Nucleus accumbens (tissue), 56 donors: Measurements from ENCODE around the gene ARHGEF7.

ENCODE experiments used
- DNase-seq, 56 donors: peaks; one replicate each; lab custom pipeline; 2025; lab: John Stamatoyannopoulos, UW

Gene ARHGEF7

GRCh38 chr13:111215081-111216047 is 100.3 kb downstream of the ARHGEF7 start:
- DNase-seq = peak in 2 of 56 donors; percentile 34 to 42

DNA sequence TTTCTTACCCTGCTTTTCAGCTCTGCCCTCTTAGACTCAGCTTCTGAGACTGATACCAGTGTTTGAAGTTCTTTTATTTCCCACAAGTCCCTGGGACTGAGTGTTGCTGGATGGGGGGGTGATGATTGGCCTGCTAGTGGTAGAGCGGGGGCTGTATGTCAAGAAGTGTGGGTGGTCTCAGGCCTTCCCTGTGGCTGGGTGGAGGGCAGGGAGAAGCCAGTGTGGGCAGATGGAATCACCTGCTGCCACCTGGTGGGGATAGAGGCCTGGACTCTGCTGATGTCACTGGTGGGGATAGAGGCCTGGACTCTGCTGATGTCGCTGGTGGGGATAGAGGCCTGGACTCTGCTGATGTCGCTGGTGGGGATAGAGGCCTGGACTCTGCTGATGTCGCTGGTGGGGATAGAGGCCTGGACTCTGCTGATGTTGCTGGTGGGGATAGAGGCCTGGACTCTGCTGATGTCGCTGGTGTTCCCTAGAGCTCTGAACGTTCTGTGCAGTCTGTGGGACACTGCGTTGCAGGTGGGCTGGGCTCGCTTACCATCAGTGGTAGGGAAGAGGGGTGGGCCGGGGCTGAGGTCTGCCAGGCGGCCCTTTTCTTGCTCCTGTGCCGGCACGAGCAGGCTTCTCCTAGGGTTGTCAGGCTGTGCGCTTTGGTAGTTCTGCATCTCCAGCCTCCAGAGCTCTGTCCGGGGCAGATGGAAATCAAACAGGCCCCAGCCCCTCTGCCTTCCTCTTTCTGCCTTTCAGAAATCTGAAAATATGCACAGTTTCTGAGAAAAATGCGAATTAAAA is 101.3 kb downstream of the ARHGEF7 start:
- peak in 15 of 56 donors; percentile 21 to 62 (median 34) for DNase-seq

DNA sequence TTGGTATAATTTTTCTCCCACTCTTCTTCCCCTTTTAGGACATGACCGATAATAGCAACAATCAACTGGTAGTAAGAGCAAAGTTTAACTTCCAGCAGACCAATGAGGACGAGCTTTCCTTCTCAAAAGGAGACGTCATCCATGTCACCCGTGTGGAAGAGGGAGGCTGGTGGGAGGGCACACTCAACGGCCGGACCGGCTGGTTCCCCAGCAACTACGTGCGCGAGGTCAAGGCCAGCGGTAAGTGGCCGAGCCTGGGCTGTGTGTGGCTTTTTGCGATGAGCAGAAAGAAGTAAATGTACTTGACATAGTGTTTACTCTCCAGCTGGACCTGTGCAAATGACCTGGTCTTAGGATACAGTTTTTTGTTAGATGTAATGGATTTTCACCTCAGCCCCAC is 102.5 kb downstream of the ARHGEF7 start:
- peak in 2 of 56 donors; percentile 18 to 29 for DNase-seq

- peak in 3 of 56 donors; percentile 26 to 61 (median 59) for DNase-seq
Measured at GRCh38 chr13:111219280-111219679, 104.2 kb downstream of the ARHGEF7 start.

- DNase-seq = no peak
Measured at GRCh38 chr13:111219950-111220349, 104.8 kb downstream of the ARHGEF7 start.

- DNase-seq = no peak
Measured at GRCh38 chr13:111225166-111225565, 110.1 kb downstream of the ARHGEF7 start.

DNA sequence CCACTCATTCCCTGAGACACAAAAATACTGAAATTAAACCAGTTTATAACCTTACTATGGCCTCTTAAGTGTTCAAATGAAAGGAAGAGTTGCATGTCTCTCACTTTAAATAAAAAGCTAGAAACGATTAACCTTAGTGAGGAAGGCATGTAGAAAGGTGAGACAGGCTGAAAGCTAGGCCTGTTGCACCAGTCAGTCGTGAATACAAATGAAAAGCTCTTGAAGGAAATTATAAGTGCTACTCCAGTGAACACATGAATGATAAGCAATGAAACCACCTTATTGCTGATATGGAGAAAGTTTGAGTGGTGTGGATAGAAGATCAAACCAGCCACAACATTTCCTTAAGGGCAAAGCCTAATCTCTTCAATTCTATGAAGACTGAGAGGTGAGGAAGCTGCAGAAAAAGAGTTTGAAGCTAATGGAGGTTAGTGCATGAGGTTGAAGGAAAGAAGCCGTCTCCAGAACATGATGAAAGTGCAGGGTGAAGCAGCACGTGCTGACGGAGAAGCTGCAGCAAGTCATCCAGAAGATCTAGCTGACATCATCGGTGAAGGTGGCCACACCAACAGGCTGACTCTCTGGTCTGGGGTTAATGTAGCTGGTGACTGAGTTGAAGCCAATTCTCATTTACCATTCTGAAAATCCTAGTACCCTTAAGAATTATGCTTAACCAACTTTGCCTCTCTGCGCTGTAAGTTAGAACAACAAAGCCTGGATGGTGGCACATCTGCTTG is 110.9 kb downstream of the ARHGEF7 start:
- no peak for DNase-seq

DNA sequence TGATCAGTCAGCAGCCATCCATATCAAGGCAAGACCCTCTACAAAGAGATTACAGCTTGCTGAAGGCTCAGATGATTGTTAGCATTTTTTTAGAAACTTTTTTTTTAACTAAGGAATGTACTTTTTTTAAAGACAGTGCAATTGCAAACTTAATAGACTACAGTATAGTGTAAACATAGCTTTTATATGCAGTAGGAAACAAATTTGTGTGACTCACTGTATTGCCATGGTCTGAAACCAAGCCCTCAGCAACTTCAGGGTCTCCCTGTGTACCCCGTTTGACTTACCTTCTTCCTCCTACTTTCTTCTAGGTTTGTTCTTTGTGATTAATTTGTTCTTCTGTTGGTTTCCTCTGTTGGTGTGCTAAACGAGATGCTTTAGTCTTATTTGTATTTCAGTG is 112.3 kb downstream of the ARHGEF7 start:
- DNase-seq = no peak

DNA sequence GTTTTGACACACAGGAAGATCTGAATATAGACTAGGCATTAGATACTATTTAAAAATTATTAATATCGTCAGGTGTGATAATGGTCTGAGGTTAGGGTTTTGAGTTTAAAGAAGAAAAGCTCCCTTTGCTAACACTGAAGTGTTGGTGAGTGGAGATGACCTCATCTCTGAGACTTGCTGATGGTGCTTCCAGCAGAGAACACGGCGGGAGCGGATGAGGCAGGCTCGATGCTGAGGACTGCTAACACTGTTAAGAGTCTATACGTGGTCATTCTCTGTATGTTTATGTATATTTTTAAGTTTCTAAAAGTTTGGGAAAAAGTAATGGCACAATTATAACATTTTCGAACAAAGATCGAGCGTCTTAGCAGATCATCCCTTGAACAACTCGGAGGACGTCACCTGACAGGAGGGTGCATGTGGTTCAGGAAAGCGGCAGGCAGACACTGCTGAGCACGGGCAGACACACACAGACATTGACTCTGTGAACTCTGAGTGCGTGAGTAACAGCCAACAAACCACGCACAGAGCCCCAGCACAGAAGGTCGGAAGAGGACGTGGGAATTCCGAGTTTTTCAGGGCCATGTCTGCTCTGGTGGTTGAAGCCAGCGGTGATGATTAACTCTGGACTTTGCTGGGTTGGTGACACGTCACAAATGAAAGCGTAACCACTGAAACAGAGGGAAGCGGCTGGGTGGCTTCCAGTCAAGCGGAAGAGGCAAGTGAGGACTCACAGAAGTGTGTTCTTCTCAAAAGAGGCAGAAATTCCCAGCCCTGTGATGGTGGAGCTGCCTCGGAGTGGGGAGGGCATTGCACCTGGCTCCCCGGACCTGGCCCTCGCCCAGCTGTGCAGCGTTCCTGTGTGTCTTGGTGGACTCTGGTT is 113.4 kb downstream of the ARHGEF7 start:
- no peak for DNase-seq

DNA sequence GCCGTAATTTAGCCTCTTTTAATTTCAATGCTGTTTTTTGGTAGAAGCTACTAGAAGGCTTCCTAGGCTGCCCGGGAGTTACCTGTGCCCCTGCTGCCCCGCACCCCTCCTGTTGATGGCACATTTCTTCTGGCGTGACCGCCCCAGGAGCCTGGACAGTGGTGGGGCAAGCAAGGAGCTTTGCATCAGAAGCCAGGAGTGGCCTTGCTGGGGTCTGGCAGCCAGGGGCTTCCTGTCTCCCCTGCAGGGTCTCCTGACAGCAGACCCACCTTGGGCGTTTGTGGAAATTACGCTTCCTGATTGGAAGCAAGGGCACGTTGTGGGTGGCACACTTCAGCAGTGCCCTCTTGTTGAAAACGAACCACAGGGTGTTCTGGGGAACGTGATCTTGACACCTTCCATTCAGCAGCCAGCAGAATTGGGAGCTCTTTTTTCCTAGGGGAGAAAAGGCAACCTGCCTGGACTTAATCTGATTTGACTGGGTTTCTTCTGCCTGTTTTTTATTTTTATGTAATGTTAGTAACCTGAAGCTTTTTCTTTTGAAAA is 115.3 kb downstream of the ARHGEF7 start:
- no peak for DNase-seq

DNA sequence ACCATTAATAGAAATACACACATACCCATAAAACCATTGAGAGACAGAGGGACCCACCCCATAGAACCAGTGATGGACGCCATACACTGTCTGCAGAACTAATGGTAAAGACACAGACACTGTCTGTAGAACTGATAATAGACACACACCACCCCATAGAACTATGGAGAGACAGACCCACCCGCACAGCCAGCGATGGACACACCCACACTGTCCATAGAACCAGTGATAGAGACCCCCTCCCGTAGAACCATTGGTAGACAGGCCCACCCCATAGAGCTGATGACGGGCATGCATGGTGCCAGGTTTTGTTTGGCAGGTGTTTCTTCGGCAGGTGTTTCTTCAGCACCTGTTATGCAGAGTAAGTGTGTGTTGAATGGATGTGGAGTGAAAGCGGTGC is 117.1 kb downstream of the ARHGEF7 start:
- DNase-seq = no peak

DNA sequence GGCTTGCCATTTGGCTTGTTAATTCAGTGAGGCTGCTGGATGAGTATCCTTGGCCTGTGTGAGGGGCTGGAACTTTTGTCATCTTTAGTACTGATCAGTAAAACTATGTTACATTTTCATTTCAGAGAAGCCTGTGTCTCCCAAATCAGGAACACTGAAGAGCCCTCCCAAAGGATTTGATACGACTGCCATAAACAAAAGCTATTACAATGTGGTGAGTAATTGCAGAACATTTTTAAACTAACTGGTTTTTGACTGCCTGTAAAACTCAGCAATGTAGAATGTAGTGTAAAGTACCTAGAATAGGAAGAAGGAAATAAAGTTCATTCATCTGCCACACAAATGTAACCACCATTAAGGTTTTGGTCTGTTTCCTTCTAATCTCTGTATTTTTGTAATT is 118.0 kb downstream of the ARHGEF7 start:
- no peak for DNase-seq

- DNase-seq = peak in 2 of 56 donors; percentile 8 to 37
Measured at GRCh38 chr13:111239764-111240670, 124.9 kb downstream of the ARHGEF7 start.

DNA sequence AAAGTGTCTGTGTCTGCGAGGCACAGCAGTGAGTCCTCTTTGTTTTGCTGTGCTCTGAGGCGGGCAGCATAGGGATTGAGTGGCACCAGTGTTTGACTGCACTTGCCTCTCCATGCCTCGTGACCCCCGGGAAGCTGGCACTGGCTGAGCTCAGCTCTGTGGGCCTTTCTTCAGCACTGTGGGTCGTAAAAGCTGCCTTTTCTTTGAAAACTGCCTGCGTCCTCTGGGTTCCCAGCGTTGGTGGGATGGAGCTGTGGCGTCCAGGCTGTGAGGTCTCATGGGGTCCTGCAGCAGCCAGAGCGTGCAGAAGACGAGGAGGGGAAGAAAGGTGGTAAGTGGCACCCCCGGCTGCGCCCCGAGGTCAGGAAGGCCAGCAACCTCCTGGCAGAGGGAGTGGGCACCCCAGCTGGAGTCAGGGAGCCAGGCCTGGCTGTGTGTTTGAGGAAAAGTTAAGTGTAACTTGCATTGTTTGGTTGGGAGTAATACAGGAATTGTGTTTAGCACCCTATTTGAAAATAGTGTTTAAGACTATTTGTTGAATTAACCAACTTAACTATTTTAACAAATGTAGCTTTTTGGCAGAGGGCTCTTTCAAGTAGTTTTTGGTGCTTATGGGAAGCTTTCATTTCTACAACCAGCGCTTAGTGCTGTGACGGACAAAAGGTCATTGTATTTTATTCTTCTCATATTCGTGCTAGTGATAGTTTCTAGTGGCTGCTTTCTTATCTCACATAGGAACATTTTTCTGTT is 126.1 kb downstream of the ARHGEF7 start:
- DNase-seq = peak in 55 of 56 donors; percentile 17 to 94 (median 86)

DNA sequence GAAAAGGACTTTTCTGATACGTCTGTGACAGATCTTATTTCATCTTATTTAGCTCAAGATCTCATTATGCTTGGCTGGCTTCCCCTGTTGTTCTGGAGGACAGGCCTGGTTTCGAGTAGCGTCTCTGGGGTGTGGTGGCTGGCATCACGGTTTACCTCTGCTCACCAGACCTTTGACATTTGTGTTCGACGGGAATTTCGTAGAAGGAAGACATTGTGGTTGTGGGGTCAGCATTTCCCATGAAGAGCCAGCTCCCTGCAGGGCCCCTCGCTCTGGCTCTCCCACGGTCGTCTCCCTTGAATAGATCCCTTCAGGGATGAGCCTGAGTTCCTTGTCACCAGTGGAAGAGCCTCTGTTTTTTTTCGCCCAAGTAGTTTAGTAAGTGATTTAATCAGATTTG is 126.8 kb downstream of the ARHGEF7 start:
- peak in 2 of 56 donors; percentile 16 to 17 for DNase-seq

- no peak for DNase-seq
Measured at GRCh38 chr13:111242585-111242984, 127.5 kb downstream of the ARHGEF7 start.

GRCh38 chr13:111243981-111244380 is 128.9 kb downstream of the ARHGEF7 start:
- DNase-seq = no peak
